GM21526 (cell line): ENCODE results near the gene KIAA0930.
"Not testable (repeated sequence)": the region's sequence is repeated elsewhere in the genome, so short reads cannot be mapped to it uniquely, and the experiment has no call there.

Experiments used
- ATAC-seq: cut with Tn5 transposase; IDR thresholded peaks from one replicate; pipeline ENCODE4 v1.9.1; 2021; ENCODE audit warnings: moderate library complexity; ENCODE audit not compliant: unreplicated experiment, low FRiP score

The KIAA0930 gene

DNA sequence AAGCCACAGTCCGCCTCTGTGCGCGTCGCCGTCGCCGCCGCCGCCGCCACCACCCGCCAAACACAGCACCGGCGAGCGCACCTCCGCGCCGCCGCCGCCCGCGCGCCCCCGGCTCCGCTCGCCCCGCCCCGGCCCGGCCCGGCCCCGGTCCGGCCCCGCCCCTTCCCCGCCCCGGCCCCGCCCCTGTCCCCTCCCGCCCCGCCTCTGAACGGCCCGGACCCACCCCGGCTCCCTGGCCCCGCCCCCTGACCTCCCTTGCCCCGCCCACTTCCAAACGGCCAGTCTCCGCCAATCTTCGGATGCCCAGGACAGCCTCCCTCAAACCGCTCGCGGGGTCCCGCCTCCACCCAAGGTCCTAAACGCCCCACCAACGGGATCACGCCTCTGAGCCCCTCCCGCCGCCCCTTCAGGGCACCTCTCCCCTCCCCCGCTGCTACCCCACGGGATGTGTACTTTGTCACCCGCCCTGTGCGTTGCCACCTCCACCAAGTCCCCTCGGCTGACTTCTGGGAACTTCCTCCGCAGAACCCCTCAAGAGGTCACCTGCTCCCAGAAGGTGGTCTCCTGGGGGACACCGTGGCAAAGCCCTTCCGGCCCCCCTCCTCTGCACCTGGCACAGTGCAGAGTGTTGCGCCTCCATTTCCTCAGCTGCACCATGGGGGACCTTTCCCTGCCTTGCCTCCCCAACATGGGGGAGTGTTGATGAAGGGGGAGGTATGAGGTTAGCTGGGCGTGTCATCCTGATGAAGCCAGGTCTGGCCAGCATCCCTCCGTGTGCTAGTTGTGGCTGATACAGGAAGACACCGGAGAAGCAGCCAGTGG is at the start of gene KIAA0930:
TSS of gene KIAA0930 (minus strand) at position 85 of the 822 bp plus-strand sequence. CDS start 191 bp downstream, outside the sequence.
- ATAC-seq, result no peak

DNA sequence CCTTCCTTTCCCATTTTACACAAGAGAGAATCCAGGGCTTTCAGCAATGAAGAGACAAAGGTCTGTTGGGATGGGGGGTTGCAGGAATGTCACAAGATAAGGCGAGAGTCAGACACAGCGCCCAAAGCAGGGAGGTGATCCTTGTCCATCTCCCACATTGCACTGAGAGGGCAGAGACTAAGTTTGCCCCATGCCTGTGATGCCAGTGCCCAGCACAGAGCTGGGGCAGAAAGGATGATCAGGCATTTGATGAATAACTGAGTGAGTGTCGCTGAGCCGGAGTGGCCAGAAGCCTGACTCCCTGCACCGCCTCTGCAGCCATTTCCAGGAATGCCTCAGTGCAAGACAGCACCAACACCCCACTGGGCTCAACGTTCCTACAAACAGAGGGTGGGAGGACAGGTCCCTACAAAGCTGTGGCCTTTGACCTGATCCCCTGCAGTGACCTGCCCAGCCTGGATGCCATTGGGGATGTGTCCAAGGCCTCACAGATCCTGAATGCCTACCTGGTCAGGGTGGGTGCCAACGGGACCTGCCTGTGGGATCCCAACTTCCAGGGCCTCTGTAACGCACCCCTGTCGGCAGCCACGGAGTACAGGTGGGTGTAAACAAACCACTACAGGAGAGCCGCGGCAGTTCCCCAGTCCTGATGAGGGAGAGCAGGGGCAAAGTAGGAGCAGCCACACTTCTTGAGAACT is 46.3 kb upstream of the KIAA0930 start:
- ATAC-seq, result no peak

DNA sequence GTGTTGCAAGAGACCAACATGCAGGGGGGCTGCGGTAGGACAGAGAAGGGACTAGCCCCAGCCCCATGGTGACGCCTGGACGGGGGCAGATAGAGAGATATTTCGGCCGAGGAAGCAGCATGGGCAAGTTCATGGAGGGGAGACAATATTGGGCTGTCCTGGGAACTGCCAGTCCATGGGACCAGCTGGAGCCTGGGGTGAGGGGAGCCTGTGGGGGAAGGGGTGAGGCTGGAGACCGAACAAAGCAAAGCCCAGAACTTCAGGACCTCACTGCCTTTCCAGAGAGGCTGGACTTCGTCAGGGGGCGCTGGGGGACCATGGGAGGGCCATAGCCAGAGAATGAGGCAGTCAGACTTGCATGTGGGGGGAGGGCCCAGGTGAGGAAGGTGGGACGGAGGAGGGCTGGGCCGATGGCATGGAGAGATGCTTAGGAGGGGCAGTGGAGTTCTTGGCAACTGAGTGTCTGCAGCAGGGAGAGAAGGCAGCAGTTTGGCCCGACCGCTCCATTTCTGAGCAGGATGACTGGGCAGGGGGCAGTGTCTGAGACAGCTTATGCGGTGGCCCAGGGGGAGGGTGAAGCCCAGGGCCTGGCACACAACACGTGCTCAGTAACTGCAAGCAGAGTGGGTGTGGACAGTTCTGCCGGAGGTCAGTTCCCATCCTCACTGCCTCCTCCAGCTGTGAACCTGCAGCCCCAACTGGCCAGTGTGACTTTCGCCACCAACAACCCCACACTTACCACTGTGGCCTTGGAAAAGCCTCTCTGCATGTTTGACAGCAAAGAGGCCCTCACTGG is 44.8 kb upstream of the KIAA0930 start:
- ATAC-seq, result no peak

DNA sequence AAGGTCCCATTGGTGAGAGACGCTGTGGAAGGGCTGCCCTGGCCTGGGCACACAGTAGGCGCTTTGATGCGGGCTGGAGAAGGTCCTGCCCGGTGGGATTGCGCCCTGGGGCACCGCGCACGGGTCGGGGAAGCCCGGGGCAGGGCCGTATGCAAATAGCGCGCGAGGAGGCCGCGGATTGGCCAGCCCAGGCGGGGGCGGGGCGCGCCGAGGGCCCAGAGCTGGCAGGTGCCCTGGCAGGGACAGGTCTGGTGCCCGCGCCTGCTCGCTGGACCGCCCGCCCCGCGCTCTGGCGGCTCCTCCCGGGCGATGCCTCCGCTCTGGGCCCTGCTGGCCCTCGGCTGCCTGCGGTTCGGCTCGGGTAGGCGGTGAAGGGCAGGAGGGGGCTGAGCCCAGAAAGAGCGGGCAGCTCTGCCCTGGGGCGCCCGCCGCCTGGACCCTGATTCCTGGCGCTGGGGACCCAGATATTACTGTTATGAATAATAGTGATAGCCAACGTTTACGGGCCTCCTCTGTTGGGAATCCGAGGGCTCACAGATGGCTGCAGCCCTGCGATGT is 44.1 kb upstream of the KIAA0930 start, which contains the start of gene UPK3A:
TSS of gene UPK3A (plus strand) at position 245 of the 558 bp plus-strand sequence. CDS start at position 310, 65 bp downstream.
- ATAC-seq, result no peak

DNA sequence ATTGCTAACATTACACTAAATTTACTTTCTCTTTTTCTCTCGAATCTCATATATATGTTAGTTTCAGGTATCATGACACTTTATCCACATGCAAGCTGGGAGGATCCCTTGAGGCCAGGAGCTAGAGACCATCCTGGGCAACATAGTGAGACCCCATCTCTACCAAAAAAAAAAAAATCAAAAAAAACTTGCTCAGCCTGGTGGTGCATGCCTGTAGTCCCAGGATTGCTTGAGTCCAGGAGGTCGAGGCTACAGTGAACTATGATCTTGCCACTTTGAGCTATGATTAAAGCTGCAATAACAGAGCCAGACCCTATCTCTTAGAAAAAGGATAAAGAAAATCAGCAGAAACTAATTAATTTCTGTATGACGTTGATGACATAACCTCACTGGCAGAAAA is 40.3 kb upstream of the KIAA0930 start:
- no peak for ATAC-seq

DNA sequence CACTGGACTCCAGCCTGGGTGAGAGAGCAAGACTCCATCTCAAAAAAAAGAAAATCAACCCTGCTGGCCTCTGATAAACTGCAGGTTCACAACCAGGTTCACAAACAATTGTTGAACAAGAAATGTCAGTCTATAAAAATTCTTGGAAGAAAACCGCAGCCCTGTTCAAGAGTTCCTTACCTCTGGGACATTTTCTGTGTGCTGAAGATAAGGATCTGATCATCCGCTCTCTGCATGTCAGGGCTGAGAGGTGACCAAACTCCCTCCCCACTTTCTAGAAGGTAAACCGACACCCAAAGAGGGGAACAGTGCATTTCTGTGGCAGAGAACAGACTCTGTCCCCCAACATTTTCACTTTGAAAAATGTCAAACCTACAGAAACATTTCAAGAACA is 39.9 kb upstream of the KIAA0930 start:
- no peak for ATAC-seq

DNA sequence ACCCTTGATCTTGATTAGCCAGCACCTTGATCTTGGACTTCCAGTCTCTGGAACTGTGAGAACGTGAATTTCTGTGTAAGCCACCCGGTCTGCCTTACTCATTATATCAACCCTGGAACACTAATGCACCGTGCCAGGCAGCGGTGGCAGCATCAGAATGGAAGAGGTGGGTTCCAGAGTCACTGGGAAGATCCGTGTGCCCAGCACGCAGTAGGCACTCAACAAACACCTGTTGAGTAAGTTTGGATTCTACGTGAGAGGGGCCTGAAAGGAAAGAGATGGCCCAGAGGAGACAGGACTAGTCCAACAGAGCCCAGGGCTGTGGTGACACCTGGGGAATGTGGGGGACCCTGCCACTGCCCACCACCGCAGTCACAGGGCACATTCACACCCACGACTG is 37.4 kb upstream of the KIAA0930 start:
- ATAC-seq, result no peak

DNA sequence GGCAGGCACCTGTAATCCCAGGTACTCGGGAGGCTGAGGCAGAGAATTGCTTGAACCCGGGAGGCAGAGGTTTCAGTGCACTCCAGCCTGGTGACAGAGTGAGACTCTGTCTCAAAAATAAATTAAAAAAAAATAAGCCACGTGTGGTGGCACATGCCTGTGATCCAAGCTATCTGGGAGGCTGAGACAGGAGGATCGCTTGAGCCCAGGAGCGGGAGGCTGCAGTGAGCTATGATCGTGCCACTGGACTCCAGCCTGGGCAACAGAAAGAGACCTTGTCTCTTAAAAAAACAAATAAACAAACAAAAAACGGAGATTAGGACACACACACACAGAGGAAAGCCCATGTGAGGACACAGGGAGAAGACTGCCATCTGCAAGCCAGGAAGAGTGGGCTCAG is 37.0 kb upstream of the KIAA0930 start:
- not testable (repeated sequence) for ATAC-seq

DNA sequence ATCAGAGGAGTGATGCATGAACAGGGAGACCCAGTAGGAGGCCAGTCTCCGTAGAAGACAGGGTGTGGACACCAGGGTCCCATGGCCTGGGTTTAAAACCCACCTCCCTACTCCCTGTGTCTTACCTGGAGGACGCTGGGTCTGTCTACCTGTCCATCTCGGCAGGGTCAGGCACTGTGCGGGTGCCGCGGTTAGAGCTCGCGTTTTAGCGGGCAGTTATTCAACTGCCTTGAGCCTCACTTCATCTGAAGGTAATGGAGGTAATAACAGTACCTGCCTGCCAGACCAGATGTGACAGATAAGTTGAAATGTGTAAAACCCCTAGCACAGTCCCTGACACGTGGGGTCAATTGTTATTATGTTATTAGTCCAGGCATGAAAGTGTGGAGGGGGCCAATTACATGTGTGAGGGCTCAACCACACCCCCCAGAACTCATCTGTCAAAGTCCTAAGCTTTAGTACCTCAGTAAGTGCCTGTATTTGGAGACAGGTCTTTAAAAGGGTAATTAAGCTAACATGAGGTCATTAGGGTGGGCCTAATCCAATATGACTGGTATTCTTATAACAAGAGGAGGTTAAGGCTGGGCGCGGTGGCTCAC is 35.9 kb upstream of the KIAA0930 start:
- no peak for ATAC-seq

DNA sequence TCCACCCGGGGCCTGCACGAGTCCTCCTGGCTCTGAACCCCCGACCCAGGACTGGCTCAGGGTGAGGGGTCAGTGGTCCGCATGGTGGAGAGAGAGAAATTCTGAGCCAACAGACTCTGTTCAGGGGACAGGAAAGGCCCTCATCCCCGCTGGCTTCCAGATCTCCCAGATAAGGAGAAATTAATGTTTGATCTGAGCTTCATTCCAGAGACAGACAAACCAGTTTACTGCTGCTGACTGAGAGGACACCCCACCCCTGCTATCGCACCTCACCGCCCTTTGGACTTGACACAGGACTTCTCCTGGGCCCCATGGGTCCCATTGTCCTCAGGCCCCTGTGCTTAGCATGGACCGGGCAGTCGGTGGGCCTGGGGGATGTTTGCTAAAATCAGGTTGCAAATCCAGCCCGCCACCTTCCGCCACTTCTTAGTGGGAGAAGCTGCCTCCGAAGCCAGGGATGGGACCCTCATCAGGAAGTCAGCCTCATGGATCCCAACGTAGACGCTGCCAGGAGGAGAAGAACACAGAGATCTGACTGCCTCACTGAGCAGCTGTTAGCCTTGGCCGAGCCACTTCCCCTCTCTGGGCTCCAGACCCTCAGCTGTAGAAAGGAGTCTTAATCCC is 32.9 kb upstream of the KIAA0930 start:
- ATAC-seq, result no peak

DNA sequence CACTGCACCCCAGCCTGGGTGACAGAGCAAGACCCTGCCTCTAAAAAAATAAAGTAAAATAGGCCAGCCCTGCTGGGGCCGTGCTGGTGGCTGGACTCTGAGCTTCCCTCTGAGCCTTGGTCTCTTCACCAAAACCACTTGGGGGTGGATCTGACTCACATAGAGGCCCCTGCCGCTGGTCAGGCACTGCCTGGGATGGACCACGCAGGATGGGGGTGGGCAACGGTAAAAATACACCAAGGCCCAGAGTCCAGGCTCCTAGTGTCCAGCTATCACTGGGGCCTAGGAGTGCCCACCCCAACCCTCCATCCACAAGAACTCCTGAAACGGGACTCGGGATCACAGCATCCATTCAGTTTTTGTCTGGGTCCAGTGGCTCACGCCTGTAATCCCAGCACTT is 31.8 kb upstream of the KIAA0930 start:
- no peak for ATAC-seq

DNA sequence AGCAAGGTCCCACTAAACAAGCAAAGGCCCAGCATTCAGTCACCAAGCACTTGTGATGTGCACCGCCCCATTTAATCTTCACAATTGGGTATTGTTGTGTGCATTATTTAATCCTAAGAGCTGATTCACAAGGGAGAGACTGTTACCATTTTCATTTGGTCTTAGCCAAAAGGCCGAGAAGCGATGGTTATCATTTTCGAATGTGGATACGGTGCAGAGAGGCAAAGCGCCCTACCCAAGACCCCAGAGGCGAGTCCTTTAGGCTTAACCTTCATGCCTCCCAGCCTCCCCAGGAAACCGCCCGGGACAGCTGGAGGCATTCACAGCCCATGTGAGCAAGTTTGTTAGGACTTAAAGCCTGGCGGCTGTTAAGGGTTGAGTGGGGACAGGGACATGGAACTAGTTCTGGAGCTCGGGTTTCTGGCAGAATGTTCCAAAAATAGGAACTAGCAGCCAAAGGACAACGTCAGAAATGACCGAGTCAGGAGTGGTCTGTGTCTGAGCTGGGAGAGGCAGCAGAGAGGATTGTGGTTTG is 31.0 kb upstream of the KIAA0930 start:
- no peak for ATAC-seq

DNA sequence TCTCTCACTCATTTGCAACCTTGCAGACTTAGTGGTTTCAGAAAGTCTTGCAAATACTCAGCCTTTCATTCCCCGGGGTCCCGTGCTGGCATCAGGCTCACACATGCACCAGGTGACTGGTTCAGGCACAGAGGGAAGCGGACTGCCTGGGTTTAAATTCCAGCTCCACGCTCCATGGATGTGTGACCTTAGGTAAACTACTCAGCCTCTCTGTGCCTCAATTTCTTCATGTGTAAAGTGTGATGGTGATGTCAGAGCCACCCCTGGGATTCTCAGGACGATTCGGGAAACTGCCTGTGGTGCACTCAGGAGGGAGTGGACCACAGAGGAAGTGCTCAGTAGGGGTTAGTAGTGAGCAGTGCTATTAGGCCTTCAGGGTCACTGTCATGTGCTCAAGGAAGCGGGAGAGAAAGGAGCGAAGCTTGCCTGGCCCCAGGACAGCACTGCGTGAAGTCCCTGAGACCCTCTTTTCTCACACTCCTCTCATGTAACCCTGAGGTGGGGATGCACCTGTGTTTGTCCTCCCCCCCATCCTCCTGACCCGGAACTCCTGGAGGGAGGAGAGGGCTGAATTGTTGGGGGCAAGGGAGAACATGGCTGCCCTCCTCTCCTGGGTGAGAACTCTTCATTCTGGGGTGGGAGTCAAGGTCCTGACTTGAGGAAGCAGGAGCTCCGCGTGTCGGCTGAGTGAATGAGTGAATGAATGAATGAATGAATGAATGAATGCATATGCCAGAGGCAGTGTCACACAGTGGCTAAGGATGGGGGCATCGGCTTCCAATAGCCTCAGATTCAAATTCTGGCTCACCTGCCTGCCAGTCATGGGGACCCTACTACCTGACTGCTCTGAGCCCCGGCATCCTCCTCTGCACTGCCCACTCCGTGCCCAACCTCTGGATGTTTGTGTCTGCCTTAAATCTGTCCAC is 29.7 kb upstream of the KIAA0930 start:
- no peak for ATAC-seq

DNA sequence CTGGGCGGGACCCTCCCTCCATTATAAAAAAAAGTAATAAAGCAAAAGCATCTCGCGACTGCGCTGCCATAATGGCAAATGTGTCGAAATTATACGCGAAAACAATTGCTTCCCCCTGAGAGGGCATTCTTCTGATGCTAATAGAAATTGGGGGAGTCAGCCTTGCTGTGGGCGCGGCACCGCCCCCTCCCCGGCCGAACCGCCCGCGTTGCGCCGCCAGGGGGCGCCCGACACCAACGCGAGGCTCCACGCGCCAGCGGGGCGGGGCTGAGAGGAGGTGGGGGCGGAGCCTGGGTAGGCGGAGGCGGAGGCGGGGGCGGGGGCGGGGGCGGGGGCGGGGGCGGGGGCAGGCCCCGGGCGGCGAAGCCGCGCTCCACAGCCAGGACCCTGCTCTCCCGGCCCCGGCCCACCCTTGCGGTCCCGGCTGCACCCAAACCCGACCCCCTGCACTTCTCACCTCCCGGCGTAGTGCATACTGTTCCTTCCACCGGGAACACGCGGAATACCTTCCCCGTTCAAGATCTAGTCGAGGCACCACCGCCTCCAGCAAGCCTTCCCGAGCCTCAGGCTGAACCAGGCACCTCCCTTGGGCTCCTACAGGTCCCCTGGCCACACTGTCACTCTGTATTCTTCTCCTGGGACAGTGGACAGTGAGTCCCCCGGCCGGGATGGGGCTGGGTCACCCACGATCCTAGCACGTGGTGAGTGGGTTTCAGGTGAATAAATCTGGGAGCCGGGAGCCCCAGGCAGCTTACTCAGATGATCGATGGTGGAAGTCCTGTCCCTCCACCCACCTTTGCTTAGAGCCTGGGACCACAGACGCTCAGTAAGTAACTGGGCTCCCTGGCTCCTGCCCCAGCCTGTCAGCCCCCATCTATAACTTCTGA is 28.5 kb upstream of the KIAA0930 start:
- ATAC-seq, result no peak

DNA sequence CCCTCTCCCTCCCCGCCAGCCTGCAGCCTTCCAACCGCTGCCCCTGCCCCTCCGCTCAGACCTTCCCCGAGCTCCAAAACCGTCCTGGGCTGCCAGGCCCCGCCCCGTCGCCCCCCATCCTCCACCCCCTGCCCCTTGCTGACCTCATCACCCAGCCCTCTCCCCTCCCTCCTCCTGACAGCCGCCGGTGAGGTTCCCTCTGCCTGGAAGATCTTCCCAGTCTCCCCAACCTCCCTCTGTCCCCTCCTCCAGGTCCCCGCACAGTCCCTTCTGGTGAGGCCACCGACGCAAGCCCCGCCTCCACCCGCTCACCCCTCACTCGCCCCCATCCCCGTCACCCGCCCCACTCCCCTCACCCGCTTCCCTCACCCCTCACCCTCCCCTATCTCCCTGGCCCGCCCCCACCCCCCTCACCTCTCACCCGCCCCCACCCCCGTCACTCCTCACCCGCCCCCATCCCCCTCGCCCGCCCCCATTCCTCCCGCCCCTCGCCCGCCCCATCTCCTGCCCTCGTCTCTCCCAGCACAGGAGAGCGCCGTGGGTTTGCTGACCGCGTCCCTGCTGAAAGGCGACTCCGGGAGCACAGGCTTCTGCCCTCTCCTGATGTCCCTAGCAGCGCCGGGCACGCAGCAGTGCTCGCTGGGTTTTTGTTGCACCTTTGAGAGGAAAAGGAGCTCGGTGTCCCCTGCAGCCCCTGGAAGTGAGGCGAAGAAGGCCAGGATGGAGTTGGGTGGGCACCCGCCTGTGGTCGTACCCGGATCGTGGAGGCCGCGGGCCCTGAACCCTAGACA is 27.7 kb upstream of the KIAA0930 start:
- no peak for ATAC-seq

DNA sequence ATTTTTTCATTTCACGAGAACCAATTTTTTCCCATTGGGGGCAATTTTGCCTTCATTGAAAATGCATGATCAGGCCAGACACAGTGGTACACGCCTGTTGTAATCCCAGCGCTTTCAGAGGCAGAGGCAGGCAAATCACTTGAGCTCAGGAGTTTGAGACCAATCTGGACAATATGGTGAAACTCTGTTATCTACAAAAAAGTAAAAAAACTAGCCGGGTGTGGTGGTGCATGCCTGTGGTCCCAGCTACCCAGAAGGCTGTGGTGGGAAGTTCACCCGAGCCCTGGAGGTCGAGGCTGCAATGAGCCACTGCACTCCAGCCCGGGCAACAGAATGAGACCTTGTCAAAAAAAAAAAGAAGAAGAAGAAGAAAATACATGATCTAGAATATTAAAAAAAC is 24.8 kb upstream of the KIAA0930 start:
- ATAC-seq, result no peak
